Caco-2 (cell line): ENCODE results near the gene AHNAK2. TPM values are rescaled to one million over a fixed set of nuclear protein-coding genes. Genes with fewer than 3 reads are reported as not detected.

Source experiments
- BruUV-seq: library from RNA; stranded (reverse); fragments of 400-500 nt; replicated peaks from 2 replicates; lab custom pipeline; 2021; lab: Mats Ljungman, UMichigan
- CTCF ChIA-PET: fragments of 300-600 bp; sonication (Branson Sonifier 250); formaldehyde crosslinking; loops from one replicate; lab custom pipeline; 2022; ENCODE audit warnings: antibody characterized with exemption; lab: Charles Lee
- POLR2A ChIA-PET: fragments of 300-600 bp; sonication (Branson Sonifier 250); formaldehyde crosslinking; loops from one replicate; lab custom pipeline; 2022; ENCODE audit warnings: antibody characterized with exemption; lab: Charles Lee
- DNase-seq, 2 experiments: peaks; one replicate each; pipeline versions ENCODE4 v3.0.0 to v3.0.0-alpha.2; 2020 to 2022
- H3K27me3 ChIP-seq: replicated peaks from 2 replicates; pipeline ENCODE4 v1.6.0; 2011; ENCODE audit warnings: low read length; ENCODE audit not compliant: control insufficient read depth, insufficient read depth
- H3K36me3 ChIP-seq: 2 replicates; pipeline ENCODE4 v1.5.1; 2011; ENCODE audit warnings: low read length; ENCODE audit not compliant: control insufficient read depth, insufficient read depth
- H3K4me1 ChIP-seq: fragments of 250-450 bp; sonication (Bioruptor Pico); 2 replicates; pipeline ENCODE4 v1.5.1; 2020; ENCODE audit warnings: mild to moderate bottlenecking
- H3K4me3 ChIP-seq: 2 replicates; pipeline ENCODE4 v1.5.1; 2011; ENCODE audit warnings: low read depth, mild to moderate bottlenecking, control low read depth, low read length
- H3K9me3 ChIP-seq: fragments of 250-450 bp; sonication (Bioruptor Pico); 2 replicates; pipeline ENCODE4 v1.5.1; 2020; ENCODE audit warnings: mild to moderate bottlenecking, moderate library complexity
- H3K27ac Mint-ChIP-seq: one replicate; pipeline ENCODE4 v1.8.0; 2022; ENCODE audit warnings: mixed read lengths; ENCODE audit not compliant: unreplicated experiment
- H3K27me3 Mint-ChIP-seq: one replicate; pipeline ENCODE4 v1.8.0; 2022; ENCODE audit warnings: mixed read lengths; ENCODE audit not compliant: insufficient read depth, unreplicated experiment
- H3K36me3 Mint-ChIP-seq: one replicate; pipeline ENCODE4 v1.8.0; 2022; ENCODE audit warnings: mild to moderate bottlenecking, mixed read lengths; ENCODE audit not compliant: insufficient read depth, unreplicated experiment
- H3K4me1 Mint-ChIP-seq: one replicate; pipeline ENCODE4 v1.8.0; 2022; ENCODE audit warnings: low read depth, mixed read lengths; ENCODE audit not compliant: unreplicated experiment
- H3K4me3 Mint-ChIP-seq: one replicate; pipeline ENCODE4 v1.8.0; 2022; ENCODE audit warnings: mild to moderate bottlenecking, moderate library complexity, mixed read lengths; ENCODE audit not compliant: unreplicated experiment
- H3K9me3 Mint-ChIP-seq: one replicate; pipeline ENCODE4 v1.8.0; 2022; ENCODE audit warnings: mixed read lengths; ENCODE audit not compliant: unreplicated experiment
- CTCF ChIP-seq, 2 experiments: fragments of 200-600 bp in 1 of 2; IDR thresholded peaks; 1 replicate in 1 of 2; 2 replicates in 1 of 2; pipeline versions ENCODE4 v1.5.1 to v1.8.0; 2011 to 2022; ENCODE audit warnings: antibody characterized with exemption in 1 of 2, control low read depth in 1 of 2, inconsistent platforms in 1 of 2, low read depth in 1 of 2, low read length in 1 of 2, mild to moderate bottlenecking in 1 of 2, moderate library complexity in 1 of 2; ENCODE audit not compliant: insufficient read depth in 1 of 2, severe bottlenecking in 1 of 2, unreplicated experiment in 1 of 2
- intact Hi-C: fragments of 100-400 bp; cut with micrococcal nuclease; formaldehyde crosslinking; loops from one replicate; pipeline ENCODE4 v1.10.0; 2022; ENCODE audit not compliant: unreplicated experiment
- total RNA-seq: library from RNA; stranded (reverse); gene quantifications from 2 replicates; pipeline ENCODE4 v1.2.3, GENCODE V29; 2022

The AHNAK2 gene
- total RNA-seq, 1 experiment from 2014 or later = 0.77 TPM

- Histone ChIP-seq H3K4me3 (no peak overlapping the region), H3K9me3 (no peaks in the 10 kb centered on the region), H3K4me1 (0 out of 2 replicates have a peak, but pooled peaks cover 3% of the 10 kb centered on the region), H3K27me3 (peaks cover 2% of the 10 kb centered on the region), H3K36me3 (no peaks in the 10 kb centered on the region)
- BruUV-seq = no TSS peak
- no peaks in the 10 kb centered on the region for H3K9me3 Mint-ChIP-seq
- peaks cover 4% of the 10 kb centered on the region for H3K27me3 Mint-ChIP-seq
- no peak overlapping the region for H3K4me3 Mint-ChIP-seq
- CTCF ChIA-PET = interaction anchor here (0.6 kb wide), 1 partner anchor 73 kb away, joined by 9 read pairs; no protein-coding TSS in a partner anchor
- POLR2A ChIA-PET = no interaction called here
- H3K27ac Mint-ChIP-seq = no peak overlapping the region
- H3K4me1 Mint-ChIP-seq = no peaks in the 10 kb centered on the region
- TF ChIP-seq CTCF (IDR thresholded peaks at IDR 0.05; ENCODE audit: insufficient read depth in 1 of 2, low read depth in 1 of 2, low read length in 1 of 2, severe bottlenecking in 1 of 2, unreplicated experiment in 1 of 2) = no peak
- DNase-seq = no peak
- H3K36me3 Mint-ChIP-seq = no peaks in the 10 kb centered on the region
- intact Hi-C loops = no loop called here
These were observed 47.5 kb downstream of the AHNAK2 start for GRCh38 chr14:104930526-104931303.

GRCh38 chr14:104929268-104930230, 48.6 kb downstream of the AHNAK2 start:
- Histone ChIP-seq H3K27me3 (peaks cover 2% of the 10 kb centered on the region), H3K4me1 (0 out of 2 replicates have a peak, but pooled peaks cover 3% of the 10 kb centered on the region), H3K9me3 (no peaks in the 10 kb centered on the region), H3K36me3 (no peaks in the 10 kb centered on the region), H3K4me3 (no peak overlapping the region)
- H3K9me3 Mint-ChIP-seq = no peaks in the 10 kb centered on the region
- ChIA-PET CTCF (no interaction called here), POLR2A (no interaction called here)
- no peaks in the 10 kb centered on the region for H3K4me1 Mint-ChIP-seq
- H3K27ac Mint-ChIP-seq = no peak overlapping the region
- no peak for DNase-seq
- intact Hi-C loops = no loop called here
- H3K36me3 Mint-ChIP-seq = no peaks in the 10 kb centered on the region
- no peak overlapping the region for H3K4me3 Mint-ChIP-seq
- TF ChIP-seq CTCF (IDR thresholded peaks at IDR 0.05; ENCODE audit: insufficient read depth in 1 of 2, low read depth in 1 of 2, low read length in 1 of 2, severe bottlenecking in 1 of 2, unreplicated experiment in 1 of 2) = no peak
- H3K27me3 Mint-ChIP-seq = peaks cover 2% of the 10 kb centered on the region
- no TSS peak for BruUV-seq
